ENCODE data around the gene GRIFIN.

Gene GRIFIN

DNA sequence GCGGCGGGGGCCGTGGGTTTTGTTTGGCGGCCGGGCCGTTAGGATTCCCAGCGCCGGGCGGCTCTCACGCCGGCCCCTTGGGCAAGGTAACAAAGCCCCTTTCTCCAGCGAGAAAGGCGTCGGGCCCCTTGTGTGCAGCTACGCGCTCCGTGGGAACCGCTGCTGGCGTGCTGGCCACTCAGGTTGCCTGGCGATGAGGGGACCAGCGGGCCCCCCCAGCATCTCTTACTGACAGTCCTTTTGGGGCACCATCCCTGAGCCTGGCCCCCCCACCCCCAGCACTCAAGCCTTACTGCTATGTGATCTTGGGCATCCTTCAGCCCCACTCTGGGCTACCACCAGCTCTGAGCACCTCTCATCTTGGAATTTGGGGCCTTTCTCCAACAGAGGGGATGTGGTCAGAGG, 45.1 kb upstream of the GRIFIN start:
- Histone ChIP-seq H3K4me3 (ENCODE audit: insufficient read length, low read depth) (peak overlapping the region; percentile 73), H3K4me1 (ENCODE audit: insufficient read depth, insufficient read length) (peaks cover 58% of the 10 kb centered on the region), H3K36me3 (ENCODE audit: insufficient read depth, insufficient read length, low read length) (peaks cover 23% of the 10 kb centered on the region), H3K27me3 (ENCODE audit: insufficient read depth, insufficient read length) (peaks cover 52% of the 10 kb centered on the region), H3K9me3 (ENCODE audit: insufficient read depth, low read length) (no peaks in the 10 kb centered on the region), H3K9ac (ENCODE audit: insufficient read length, low read depth) (peak overlapping the region; percentile 86)
- no peak for DNase-seq (ENCODE audit: low read depth, low spot score)
- TF ChIP-seq ZNF274 (IDR thresholded peaks at IDR 0.05; ENCODE audit: low read depth, low read length) (no peak), YY1 (IDR thresholded peaks at IDR 0.05; ENCODE audit: insufficient read depth, insufficient read length) (no peak), SUZ12 (IDR thresholded peaks at IDR 0.05; ENCODE audit: extremely low read depth, insufficient read depth, insufficient read length) (no peak)

DNA sequence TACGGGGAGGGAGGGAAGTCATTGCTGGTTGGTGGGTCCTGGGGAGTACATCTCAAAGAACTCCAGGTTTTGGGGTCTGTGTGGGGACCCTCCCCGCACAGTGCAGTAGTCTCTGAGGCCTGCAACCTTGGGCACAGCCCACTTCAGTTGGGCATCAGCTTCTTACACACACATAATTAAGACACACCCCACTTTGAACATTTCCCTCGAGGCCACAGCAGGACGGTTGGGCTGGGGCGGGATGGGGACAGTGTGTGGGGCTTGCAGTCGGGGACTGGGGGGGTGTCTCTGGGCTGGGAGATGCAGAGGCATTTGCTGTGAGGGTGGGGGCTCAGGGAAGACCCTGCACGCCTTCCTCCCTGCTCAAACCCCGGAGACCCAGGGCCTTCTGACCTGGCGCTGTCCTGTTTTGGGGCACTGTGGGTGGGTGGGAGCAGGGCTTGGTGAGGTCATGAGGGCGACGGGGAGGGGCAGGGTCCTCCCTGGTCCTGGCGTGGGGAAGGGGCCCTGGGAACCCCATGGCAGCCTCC, 44.6 kb upstream of the GRIFIN start:
- Histone ChIP-seq H3K27me3 (ENCODE audit: insufficient read depth, insufficient read length) (peaks cover 52% of the 10 kb centered on the region), H3K9ac (ENCODE audit: insufficient read length, low read depth) (peak overlapping the region; percentile 86), H3K4me3 (ENCODE audit: insufficient read length, low read depth) (peak overlapping the region; percentile 73), H3K9me3 (ENCODE audit: insufficient read depth, low read length) (no peaks in the 10 kb centered on the region), H3K36me3 (ENCODE audit: insufficient read depth, insufficient read length, low read length) (peaks cover 18% of the 10 kb centered on the region), H3K4me1 (ENCODE audit: insufficient read depth, insufficient read length) (peaks cover 58% of the 10 kb centered on the region)
- no peak for TF ChIP-seq SUZ12 (IDR thresholded peaks at IDR 0.05; ENCODE audit: extremely low read depth, insufficient read depth, insufficient read length)
- TF ChIP-seq YY1 (IDR thresholded peaks at IDR 0.05; ENCODE audit: insufficient read depth, insufficient read length) = no peak
- no peak for TF ChIP-seq ZNF274 (IDR thresholded peaks at IDR 0.05; ENCODE audit: low read depth, low read length)
- DNase-seq (ENCODE audit: low read depth, low spot score) = no peak

DNA sequence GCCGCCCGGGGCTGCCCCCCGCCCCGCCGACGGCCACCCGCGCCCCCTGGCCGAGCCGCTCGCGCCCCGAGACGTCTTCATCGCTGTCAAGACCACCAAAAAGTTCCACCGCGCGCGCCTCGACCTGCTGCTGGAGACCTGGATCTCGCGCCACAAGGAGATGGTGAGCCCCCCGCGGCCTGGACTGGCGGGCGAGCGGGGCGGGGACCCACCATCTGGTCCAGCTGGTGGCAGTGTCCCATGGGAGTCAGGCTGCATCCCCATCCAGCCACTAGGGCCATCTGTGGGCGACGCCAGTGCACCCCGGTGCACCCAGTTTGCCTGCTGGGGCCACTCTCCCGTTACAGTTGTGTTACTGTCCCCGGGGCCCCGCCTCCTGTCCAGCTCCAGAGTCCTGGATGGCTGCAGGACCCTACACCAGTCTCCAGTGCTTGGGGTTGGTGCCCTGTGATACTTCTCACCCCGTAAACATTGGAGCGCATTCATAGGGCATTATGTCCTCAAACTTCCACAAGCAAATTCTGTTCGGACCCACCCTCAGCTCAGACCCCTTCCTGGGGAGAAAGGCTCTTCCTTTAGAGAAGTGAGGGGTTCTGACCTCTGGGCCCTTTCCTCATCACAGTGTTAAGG, 44.0 kb upstream of the GRIFIN start:
- H3K4me1 ChIP-seq (ENCODE audit: insufficient read depth, insufficient read length) = peaks cover 55% of the 10 kb centered on the region
- H3K9ac ChIP-seq (ENCODE audit: insufficient read length, low read depth) = peak overlapping the region; percentile 86
- DNase-seq (ENCODE audit: low read depth, low spot score) = no peak
- no peak for TF ChIP-seq ZNF274 (IDR thresholded peaks at IDR 0.05; ENCODE audit: low read depth, low read length)
- TF ChIP-seq SUZ12 (IDR thresholded peaks at IDR 0.05; ENCODE audit: extremely low read depth, insufficient read depth, insufficient read length) = no peak
- TF ChIP-seq YY1 (IDR thresholded peaks at IDR 0.05; ENCODE audit: insufficient read depth, insufficient read length) = no peak
- H3K36me3 ChIP-seq (ENCODE audit: insufficient read depth, insufficient read length, low read length) = peaks cover 12% of the 10 kb centered on the region
- H3K4me3 ChIP-seq (ENCODE audit: insufficient read length, low read depth) = peak overlapping the region; percentile 73
- H3K9me3 ChIP-seq (ENCODE audit: insufficient read depth, low read length) = no peaks in the 10 kb centered on the region
- peaks cover 54% of the 10 kb centered on the region for H3K27me3 ChIP-seq (ENCODE audit: insufficient read depth, insufficient read length)

DNA sequence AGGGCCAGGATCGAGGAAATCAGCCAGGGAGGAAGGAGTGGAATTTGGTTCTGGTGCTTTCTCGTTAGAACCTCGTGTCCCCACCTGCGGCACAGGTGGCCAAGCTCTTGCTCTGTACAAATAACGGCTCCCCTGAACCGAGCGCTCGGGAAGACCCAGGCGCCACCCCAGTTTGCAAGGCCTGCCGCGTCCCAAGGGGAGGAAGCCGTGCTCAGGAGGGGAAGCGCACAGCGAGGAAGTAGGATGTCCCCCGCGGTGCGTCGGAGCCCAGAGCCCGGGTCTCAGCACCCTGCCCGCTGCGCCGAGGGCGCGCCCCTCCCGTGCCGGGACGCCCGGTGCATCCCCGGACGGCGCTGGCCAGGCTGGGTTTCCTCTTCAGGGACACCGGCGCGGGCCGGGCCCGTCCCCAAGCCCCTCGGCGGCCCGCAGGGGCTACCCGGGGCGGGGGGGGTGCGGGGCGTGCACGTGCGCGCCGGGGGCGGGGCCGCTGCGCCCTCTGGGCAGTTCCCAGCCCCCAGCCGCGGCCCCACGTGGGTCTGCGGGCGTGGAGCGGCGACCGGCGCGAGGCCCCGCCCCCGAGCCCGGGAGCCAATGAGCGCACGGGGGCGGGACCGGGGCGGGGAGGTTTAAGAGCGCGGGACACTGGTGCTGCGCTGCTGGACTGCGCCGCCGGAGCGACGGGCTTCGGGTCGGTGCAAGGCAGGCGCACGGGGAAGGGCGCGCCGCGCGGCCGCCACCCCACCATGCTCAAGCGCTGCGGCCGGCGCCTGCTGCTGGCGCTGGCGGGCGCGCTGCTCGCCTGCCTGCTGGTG, 43.1 kb upstream of the GRIFIN start, which contains the start of gene LFNG:
TSS of gene LFNG (plus strand) at position 656 of the 812 bp plus-strand sequence. CDS start at position 744, 88 bp downstream.
- H3K9ac ChIP-seq (ENCODE audit: insufficient read length, low read depth) = peak within 1 kb of the TSS; percentile 86
- H3K9me3 ChIP-seq (ENCODE audit: insufficient read depth, low read length) = no peaks in the 10 kb centered on the region
- H3K4me3 ChIP-seq (ENCODE audit: insufficient read length, low read depth) = peak within 1 kb of the TSS; percentile 73
- H3K4me1 ChIP-seq (ENCODE audit: insufficient read depth, insufficient read length) = peaks cover 48% of the 10 kb centered on the region
- no peak for TF ChIP-seq YY1 (IDR thresholded peaks at IDR 0.05; ENCODE audit: insufficient read depth, insufficient read length)
- no peak for TF ChIP-seq SUZ12 (IDR thresholded peaks at IDR 0.05; ENCODE audit: extremely low read depth, insufficient read depth, insufficient read length)
- peak; percentile 84 for DNase-seq (ENCODE audit: low read depth, low spot score)
- peaks cover 54% of the 10 kb centered on the region for H3K27me3 ChIP-seq (ENCODE audit: insufficient read depth, insufficient read length)
- H3K36me3 ChIP-seq (ENCODE audit: insufficient read depth, insufficient read length, low read length) = peaks cover 4% of the 10 kb centered on the region

DNA sequence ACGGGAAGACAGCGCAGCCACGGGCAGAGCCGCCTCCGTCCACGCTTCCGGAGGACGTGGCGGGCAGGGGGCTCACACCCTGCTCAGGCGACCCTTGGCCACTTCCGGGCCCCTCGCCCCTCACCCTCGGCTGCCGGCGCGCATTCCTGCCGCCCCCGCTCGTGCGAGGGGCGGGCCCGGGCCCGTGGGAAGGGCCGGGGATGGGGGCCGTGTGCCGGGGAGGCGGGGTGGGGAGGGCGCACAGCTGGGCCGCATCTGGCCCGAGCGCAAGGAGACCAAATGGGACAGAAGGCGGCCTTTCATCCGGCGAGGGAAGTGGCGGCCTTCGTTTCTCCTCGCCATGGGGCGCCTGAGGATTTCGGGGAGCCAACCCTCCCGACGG, 42.5 kb upstream of the GRIFIN start:
- peak overlapping the region; percentile 59 for H3K4me3 ChIP-seq (ENCODE audit: insufficient read length, low read depth)
- H3K9ac ChIP-seq (ENCODE audit: insufficient read length, low read depth) = peak overlapping the region; percentile 76
- peaks cover 4% of the 10 kb centered on the region for H3K36me3 ChIP-seq (ENCODE audit: insufficient read depth, insufficient read length, low read length)
- no peaks in the 10 kb centered on the region for H3K9me3 ChIP-seq (ENCODE audit: insufficient read depth, low read length)
- no peak for TF ChIP-seq ZNF274 (IDR thresholded peaks at IDR 0.05; ENCODE audit: low read depth, low read length)
- no peak for TF ChIP-seq SUZ12 (IDR thresholded peaks at IDR 0.05; ENCODE audit: extremely low read depth, insufficient read depth, insufficient read length)
- TF ChIP-seq YY1 (IDR thresholded peaks at IDR 0.05; ENCODE audit: insufficient read depth, insufficient read length) = no peak
- DNase-seq (ENCODE audit: low read depth, low spot score) = no peak
- peaks cover 54% of the 10 kb centered on the region for H3K27me3 ChIP-seq (ENCODE audit: insufficient read depth, insufficient read length)
- peaks cover 45% of the 10 kb centered on the region for H3K4me1 ChIP-seq (ENCODE audit: insufficient read depth, insufficient read length)

DNA sequence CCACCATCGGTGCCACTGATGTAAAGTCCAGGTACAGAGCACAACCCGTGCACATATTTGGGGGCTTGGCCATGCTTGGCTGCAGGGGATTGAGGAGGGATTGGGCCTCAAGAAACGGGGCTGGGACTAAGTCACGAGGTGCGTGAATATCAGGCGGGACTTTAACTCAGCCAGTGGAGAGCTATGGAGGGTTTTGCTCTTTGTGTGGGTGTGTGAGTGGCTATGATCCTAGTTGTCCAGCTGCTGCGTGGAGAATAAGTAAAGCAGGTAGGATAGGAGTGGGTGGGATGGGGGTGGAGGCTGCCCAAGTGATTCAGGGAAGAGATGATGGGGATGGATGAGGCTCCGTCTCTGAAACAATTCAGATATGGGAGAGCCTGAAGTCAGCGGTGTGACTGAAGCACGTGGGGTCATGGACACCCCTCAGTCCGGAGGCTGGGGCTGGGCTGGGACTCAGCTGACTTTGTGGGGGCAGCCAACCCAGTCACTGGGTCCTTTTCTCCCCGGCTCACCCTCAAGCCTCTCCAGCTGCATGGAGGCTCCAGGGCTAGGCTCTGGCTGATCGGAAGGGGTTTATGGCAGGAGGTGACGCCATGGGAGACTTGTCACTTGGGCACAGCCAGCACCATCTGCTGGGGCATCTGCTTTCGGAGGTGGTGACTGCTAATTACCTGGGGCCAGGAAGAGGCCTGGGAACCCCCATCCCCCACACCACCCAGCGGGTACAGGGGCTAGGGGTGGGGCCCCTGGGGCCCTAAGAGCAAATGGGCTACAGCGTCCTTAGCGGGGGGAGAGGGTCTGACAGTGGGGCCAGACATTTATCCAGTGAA, 41.7 kb upstream of the GRIFIN start:
- no peak for DNase-seq (ENCODE audit: low read depth, low spot score)
- no peak overlapping the region for H3K4me3 ChIP-seq (ENCODE audit: insufficient read length, low read depth)
- TF ChIP-seq ZNF274 (IDR thresholded peaks at IDR 0.05; ENCODE audit: low read depth, low read length) = no peak
- peaks cover 43% of the 10 kb centered on the region for H3K4me1 ChIP-seq (ENCODE audit: insufficient read depth, insufficient read length)
- H3K9ac ChIP-seq (ENCODE audit: insufficient read length, low read depth) = no peak overlapping the region
- H3K36me3 ChIP-seq (ENCODE audit: insufficient read depth, insufficient read length, low read length) = peaks cover 4% of the 10 kb centered on the region
- H3K9me3 ChIP-seq (ENCODE audit: insufficient read depth, low read length) = no peaks in the 10 kb centered on the region
- peaks cover 54% of the 10 kb centered on the region for H3K27me3 ChIP-seq (ENCODE audit: insufficient read depth, insufficient read length)

All from NT2/D1 (cell line).